Stomach (tissue), 9 donors: ENCODE data around the gene FAM120C. TPM values are rescaled to one million over a fixed set of nuclear protein-coding genes. Genes with fewer than 3 reads are reported as not detected.

Experiments
- DNase-seq, 2 donors: peaks; one replicate each; pipeline versions ENCODE4 v3.0.0 to v3.0.0-alpha.2; 2013 to 2019
- H3K27ac ChIP-seq, 5 donors: fragments of 200-600 bp in 4 of 5; sonication (generic) in 4 of 5; one replicate each; pipeline ENCODE4 v1.5.1; 2013 to 2019; ENCODE audit warnings: mild to moderate bottlenecking in 1 of 5, moderate library complexity in 1 of 5
- H3K27me3 ChIP-seq, 3 donors: fragments of 200-600 bp; sonication (generic); one replicate each; pipeline ENCODE4 v1.5.1; 2017 to 2019; ENCODE audit warnings: mixed run types in 1 of 3
- H3K36me3 ChIP-seq, 4 donors: fragments of 200-600 bp; sonication (generic); 1 replicate in 3 of 4; 2 replicates in 1 of 4; pipeline ENCODE4 v1.5.1; 2016 to 2019
- H3K4me1 ChIP-seq, 4 donors: fragments of 200-600 bp; sonication (generic); one replicate each; pipeline ENCODE4 v1.5.1; 2016 to 2019
- H3K4me3 ChIP-seq, 4 donors: fragments of 200-600 bp; sonication (generic) in 3 of 4; one replicate each; pipeline ENCODE4 v1.5.1; 2016 to 2019; ENCODE audit warnings: mild to moderate bottlenecking in 1 of 4
- H3K9me3 ChIP-seq, 4 donors: fragments of 200-600 bp; sonication (generic); one replicate each; pipeline ENCODE4 v1.5.1; 2016 to 2019
- CTCF ChIP-seq, 7 experiments: fragments of 450-650 bp in 4 of 7; fragments of 200-600 bp in 3 of 7; sonication (generic) in 3 of 7; IDR thresholded peaks; one replicate each; pipeline ENCODE4 v1.5.1; 2016 to 2019; ENCODE audit warnings: antibody characterized with exemption in 7 of 7, control low read depth in 2 of 7, mild to moderate bottlenecking in 1 of 7
- EP300 ChIP-seq: sonication (generic); formaldehyde crosslinking; IDR thresholded peaks from one replicate; pipeline ENCODE4 v1.6.1; 2017; ENCODE audit warnings: antibody characterized with exemption
- POLR2A ChIP-seq, 4 donors: fragments of 450-650 bp; IDR thresholded peaks; one replicate each; pipeline ENCODE4 v1.6.1; 2016; ENCODE audit warnings: antibody characterized with exemption in 4 of 4, control low read depth in 2 of 4, mild to moderate bottlenecking in 1 of 4, moderate library complexity in 1 of 4
- POLR2AphosphoS5 ChIP-seq, 3 donors: sonication (generic); formaldehyde crosslinking; IDR thresholded peaks; one replicate each; pipeline ENCODE4 v1.6.1; 2016; ENCODE audit warnings: antibody characterized with exemption in 3 of 3
- WGBS, 5 donors: extraction: QIAGEN DNeasy Blood & Tissue Kit in 3 of 5; methylation state at CpG; one replicate each; pipeline versions ENCODE4 v1.1.5 to v1.1.7; 2013 to 2018; 5-methylcytosine and 5-hydroxymethylcytosine counted together
- intact Hi-C: fragments of 100-400 bp; cut with DNase I; formaldehyde crosslinking; loops from one replicate; pipeline ENCODE4 v1.15.1; 2023; ENCODE audit warnings: low total_unique reads
- polyA plus RNA-seq, 3 donors: library from polyadenylated mRNA; stranded (reverse); fragments of 200-250 nt; gene quantifications; one replicate each; pipeline ENCODE4 v1.2.3, GENCODE V29; 2013
- small RNA-seq, 4 donors: library from RNA; depleted of rRNA; stranded (forward); fragments of <200 nt; gene quantifications; one replicate each; pipeline ENCODE3, GENCODE V24; 2016
- total RNA-seq, 5 donors: library from RNA; depleted of rRNA; stranded (reverse); fragments of >200 nt; gene quantifications; one replicate each; pipeline versions ENCODE4 v1.1.0 to v1.2.3, GENCODE V29; 2014 to 2016
- donor health status: healthy with polysubstance abuse.
- donor health status: Bipolar disorder and iron deficiency.
- donor health status: healthy.

The FAM120C gene
- total and polyA plus RNA-seq, 8 donors = 1.8 to 23.9 (median 4.7) TPM

- no peak overlapping the region for H3K4me3 ChIP-seq
- no peak for DNase-seq
- H3K36me3 ChIP-seq = peaks cover 0 to 82% (median 61%) of the 10 kb centered on the region in 4 donors
- H3K27ac ChIP-seq = no peak overlapping the region
- intact Hi-C loops = no loop called here
- WGBS, 5 donors = 48 to 75% (median 56%) methylated on average over 4 of the region's 4 CpGs
- H3K9me3 ChIP-seq = no peaks in the 10 kb centered on the region
- TF ChIP-seq EP300 = no peak
- H3K27me3 ChIP-seq = peaks cover 0 to 3% (median 0%) of the 10 kb centered on the region in 3 donors
- H3K4me1 ChIP-seq = peaks cover 0 to 8% (median 0%) of the 10 kb centered on the region in 4 donors
These were observed 152.7 kb downstream of the FAM120C start for GRCh38 chrX:54030329-54030728.

GRCh38 chrX:54029529-54030143 is 153.4 kb downstream of the FAM120C start:
- Histone ChIP-seq H3K4me3 (no peak overlapping the region), H3K27ac (no peak overlapping the region), H3K36me3 (peaks cover 0 to 76% (median 54%) of the 10 kb centered on the region in 4 donors), H3K27me3 (peaks cover 0 to 3% (median 0%) of the 10 kb centered on the region in 3 donors), H3K9me3 (no peaks in the 10 kb centered on the region), H3K4me1 (peaks cover 0 to 8% (median 0%) of the 10 kb centered on the region in 4 donors)
- 55 to 68% (median 65%) methylated on average over 10 of the region's 10 CpGs for WGBS, 5 donors
- TF ChIP-seq POLR2A (IDR thresholded peaks at IDR 0.05) (no peak), POLR2AphosphoS5 (IDR thresholded peaks at IDR 0.05) (no peak), EP300 (no peak), CTCF (IDR thresholded peaks at IDR 0.05) (no peak)
- intact Hi-C loops = no loop called here
- DNase-seq = peak; percentile 10 to 80

- Histone ChIP-seq H3K4me3 (no peak overlapping the region), H3K27me3 (no peaks in the 10 kb centered on the region), H3K36me3 (peaks cover 0 to 64% (median 52%) of the 10 kb centered on the region in 4 donors), H3K9me3 (no peaks in the 10 kb centered on the region), H3K27ac (no peak overlapping the region), H3K4me1 (no peaks in the 10 kb centered on the region)
- intact Hi-C loops = no loop called here
- TF ChIP-seq POLR2AphosphoS5 (IDR thresholded peaks at IDR 0.05) (no peak), POLR2A (IDR thresholded peaks at IDR 0.05) (no peak), CTCF (IDR thresholded peaks at IDR 0.05) (no peak), EP300 (no peak)
- WGBS, 5 donors = 88 to 93% (median 89%) methylated on average over 4 to 5 of the region's 5 CpGs
- DNase-seq = no peak
These were observed 158.7 kb downstream of the FAM120C start for GRCh38 chrX:54024350-54024749.

Small RNAs within 50 kb of the gene (small RNA-seq; reads per million reads assigned to genes)
- gene AL589872.1 = 0 reads per million in 4 donors

Other genes with a start within 250 kb of the FAM120C start
- gene PHF8, start 138.8 kb downstream of the FAM120C start, total RNA-seq = 10 to 100 TPM; 13.6 to 65.2 (median 37.6) TPM
- gene PHF8, start 138.8 kb downstream of the FAM120C start, polyA plus RNA-seq = 1 to 10 TPM; 3.4 to 6.0 (median 4.9) TPM
- gene WNK3, start 174.8 kb upstream of the FAM120C start, total RNA-seq = 1 to 10 TPM in 3 of 5 donors, under 1 TPM in 1, not detected in 1; 0.58 to 4.0 (median 3.3) TPM
- under 1 TPM; 0.18 to 0.62 (median 0.31) TPM for gene WNK3, start 174.8 kb upstream of the FAM120C start, polyA plus RNA-seq